Osteoblast (primary cell): ENCODE data around the gene CCDC124. TPM values are rescaled to one million over a fixed set of nuclear protein-coding genes. Genes with fewer than 3 reads are reported as not detected.

Experiments
- DNase-seq: peaks from one replicate; pipeline ENCODE4 v3.0.0; 2011; ENCODE audit warnings: low spot score, mixed read lengths; ENCODE audit not compliant: insufficient read length; ENCODE audit errors: missing footprints
- H2AFZ ChIP-seq: 2 replicates; pipeline ENCODE4 v1.6.0; 2011; ENCODE audit warnings: mild to moderate bottlenecking, low read length
- H3K27ac ChIP-seq: 2 replicates; pipeline ENCODE4 v1.5.1; 2011; ENCODE audit warnings: mild to moderate bottlenecking, low read depth, low read length, moderate library complexity
- H3K27me3 ChIP-seq: 2 replicates; pipeline ENCODE4 v1.6.0; 2012; ENCODE audit warnings: mild to moderate bottlenecking, control low read depth, inconsistent platforms, low read length, moderate library complexity; ENCODE audit not compliant: insufficient read depth
- H3K36me3 ChIP-seq: 2 replicates; pipeline ENCODE4 v1.5.1; 2011; ENCODE audit warnings: mild to moderate bottlenecking, low read length, control low read depth, moderate library complexity; ENCODE audit not compliant: insufficient read depth
- H3K4me1 ChIP-seq: 2 replicates; pipeline ENCODE4 v1.5.1; 2011; ENCODE audit warnings: mild to moderate bottlenecking, low read length, control low read depth, moderate library complexity; ENCODE audit not compliant: insufficient read depth
- H3K4me2 ChIP-seq: 2 replicates; pipeline ENCODE4 v1.6.0; 2011; ENCODE audit warnings: mild to moderate bottlenecking, low read length; ENCODE audit not compliant: insufficient read depth
- H3K4me3 ChIP-seq: fragments of 200-600 bp; sonication (generic); 3 replicates; pipeline ENCODE4 v1.5.1; 2012; ENCODE audit warnings: mild to moderate bottlenecking, low read length, inconsistent platforms; ENCODE audit not compliant: insufficient read depth
- H3K79me2 ChIP-seq: 2 replicates; pipeline ENCODE4 v1.6.0; 2012; ENCODE audit warnings: mild to moderate bottlenecking, low read length, control low read depth, inconsistent platforms; ENCODE audit not compliant: insufficient read depth
- H3K9me3 ChIP-seq: 2 replicates; pipeline ENCODE4 v1.5.1; 2011; ENCODE audit warnings: low read depth, low read length, control low read depth
- H4K20me1 ChIP-seq: 2 replicates; pipeline ENCODE4 v1.6.0; 2012; ENCODE audit warnings: mild to moderate bottlenecking, low read length, control low read depth; ENCODE audit not compliant: insufficient read depth
- CTCF ChIP-seq: IDR thresholded peaks from 2 replicates; pipeline ENCODE4 v1.5.1; 2011; ENCODE audit warnings: mild to moderate bottlenecking, low read depth, low read length, moderate library complexity; ENCODE audit errors: extremely low read depth
- total RNA-seq: library from RNA; depleted of rRNA; stranded (reverse); fragments of >200 nt; gene quantifications from 2 replicates; pipeline ENCODE4 v1.2.3, GENCODE V29; 2012

Gene CCDC124
- total RNA-seq, 1 donor, result 15.9 TPM

- DNase-seq, result peak; percentile 34
- no peaks in the 10 kb centered on the region for H3K36me3 ChIP-seq
- no peak overlapping the region for H3K27ac ChIP-seq
- H3K79me2 ChIP-seq, result peaks cover 17% of the 10 kb centered on the region
- no peaks in the 10 kb centered on the region for H3K9me3 ChIP-seq
- no peak for TF ChIP-seq CTCF
- peak overlapping the region; percentile 95 for H3K4me3 ChIP-seq
- no peaks in the 10 kb centered on the region for H3K27me3 ChIP-seq
- peaks cover 16% of the 10 kb centered on the region for H3K4me1 ChIP-seq
- H2AFZ ChIP-seq, result peak overlapping the region; percentile 99
- peak overlapping the region; percentile 90 for H3K4me2 ChIP-seq
- no peaks in the 10 kb centered on the region for H4K20me1 ChIP-seq
These were observed 1.2 kb upstream of the CCDC124 start for GRCh38 chr19:17931532-17932191.

GRCh38 chr19:17933414-17934129, 757 bp downstream of the CCDC124 start:
- no peaks in the 10 kb centered on the region for H3K27me3 ChIP-seq
- H3K4me3 ChIP-seq, result peak overlapping the region; percentile 95
- H3K79me2 ChIP-seq, result peaks cover 17% of the 10 kb centered on the region
- DNase-seq, result peak; percentile 76
- TF ChIP-seq CTCF, result no peak
- H3K4me2 ChIP-seq, result peak overlapping the region; percentile 90
- peaks cover 3% of the 10 kb centered on the region for H4K20me1 ChIP-seq
- H3K9me3 ChIP-seq, result no peaks in the 10 kb centered on the region
- peaks cover 20% of the 10 kb centered on the region for H3K4me1 ChIP-seq
- peak overlapping the region; percentile 99 for H2AFZ ChIP-seq
- H3K36me3 ChIP-seq, result no peaks in the 10 kb centered on the region
- H3K27ac ChIP-seq, result peak overlapping the region; percentile 98

GRCh38 chr19:17936379-17936778, 3.6 kb downstream of the CCDC124 start:
- Histone ChIP-seq H3K4me1 (peaks cover 20% of the 10 kb centered on the region), H3K36me3 (no peaks in the 10 kb centered on the region), H3K27ac (no peak overlapping the region), H4K20me1 (peaks cover 7% of the 10 kb centered on the region), H3K4me3 (no peak overlapping the region), H3K4me2 (no peak overlapping the region), H3K9me3 (no peaks in the 10 kb centered on the region), H2AFZ (no peak overlapping the region), H3K79me2 (peaks cover 17% of the 10 kb centered on the region), H3K27me3 (no peaks in the 10 kb centered on the region)
- DNase-seq, result no peak
- TF ChIP-seq CTCF, result no peak

DNA sequence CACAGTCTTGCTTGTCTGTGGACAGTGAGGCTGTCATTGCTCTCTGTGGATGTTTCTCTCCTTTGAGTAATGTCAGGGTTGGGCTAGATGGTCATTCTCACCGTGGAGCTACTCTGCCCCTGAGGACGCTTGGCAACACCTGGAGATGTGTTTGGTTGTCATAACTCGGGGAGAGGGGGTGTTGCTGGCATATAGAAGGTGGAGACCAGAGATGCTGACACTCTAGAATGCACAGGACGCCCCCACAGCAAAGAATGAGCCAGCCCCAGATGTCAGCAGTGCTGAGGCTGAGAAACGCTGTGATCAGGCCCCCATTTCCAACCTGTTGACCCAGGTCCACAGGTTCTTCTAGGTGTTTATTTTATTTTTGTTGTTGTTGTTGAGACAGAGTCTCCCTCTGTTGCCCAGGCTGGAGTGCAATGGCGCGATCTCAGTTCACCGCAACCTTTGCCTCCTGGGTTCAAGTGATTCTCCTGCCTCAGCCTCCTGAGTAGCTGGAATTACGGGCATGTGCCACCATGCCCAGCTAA, 4.6 kb downstream of the CCDC124 start:
- Histone ChIP-seq H4K20me1 (peaks cover 7% of the 10 kb centered on the region), H3K4me1 (peaks cover 14% of the 10 kb centered on the region), H2AFZ (no peak overlapping the region), H3K27me3 (no peaks in the 10 kb centered on the region), H3K27ac (no peak overlapping the region), H3K4me3 (no peak overlapping the region), H3K4me2 (no peak overlapping the region), H3K9me3 (no peaks in the 10 kb centered on the region), H3K79me2 (peaks cover 17% of the 10 kb centered on the region), H3K36me3 (no peaks in the 10 kb centered on the region)
- DNase-seq, result peak; percentile 80
- no peak for TF ChIP-seq CTCF
